ENCODE data around the gene CRHR2.

Gene CRHR2

DNA sequence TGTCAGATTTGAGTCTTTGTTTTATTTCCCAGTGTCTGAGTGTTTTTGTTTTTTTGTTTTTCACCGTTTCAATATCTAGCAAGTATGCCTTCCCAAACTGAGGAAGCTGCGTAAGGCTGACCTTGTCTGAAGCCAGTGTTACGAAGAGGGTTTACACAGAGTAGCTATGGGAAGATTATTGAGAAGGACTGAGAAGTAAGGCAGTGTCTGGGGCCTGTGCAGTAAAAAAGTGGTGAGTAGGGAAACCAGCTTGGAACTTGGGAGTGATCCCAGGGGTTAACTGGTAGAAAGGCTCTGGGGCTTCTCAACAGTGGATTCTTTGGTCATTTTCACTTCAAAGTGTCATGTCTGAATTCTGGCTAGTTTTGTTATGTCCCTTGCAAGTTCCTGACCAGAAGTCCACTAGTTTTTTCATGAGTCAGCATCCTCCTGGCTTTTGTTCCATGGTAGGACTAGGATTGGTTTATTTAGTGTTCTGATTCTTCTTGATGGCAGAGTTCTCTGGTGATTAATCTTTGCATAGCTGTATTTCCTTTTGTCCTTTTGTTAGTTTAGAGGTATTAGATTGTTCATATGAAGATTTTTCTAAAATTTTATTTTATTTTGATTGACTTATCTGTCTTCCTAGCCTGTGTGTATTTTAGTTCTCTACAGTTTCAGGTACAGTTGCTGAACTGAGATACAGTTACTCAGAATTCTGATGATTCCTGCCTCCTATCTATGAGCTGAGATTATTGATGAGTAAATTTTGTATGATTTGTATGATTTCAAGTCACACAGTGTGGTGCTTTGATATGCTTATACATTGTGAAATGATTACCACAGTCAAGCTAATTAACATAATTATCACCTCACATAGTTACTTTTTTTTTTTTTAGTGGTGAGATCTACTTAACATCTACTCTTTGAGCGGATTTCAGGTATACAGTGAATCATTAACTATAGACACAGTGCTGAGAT lies 68.6 kb downstream of the CRHR2 start:
- no peak for DNase-seq

GRCh38 chr7:30612658-30613265 lies 69.5 kb downstream of the CRHR2 start:
- DNase-seq, result no peak

DNA sequence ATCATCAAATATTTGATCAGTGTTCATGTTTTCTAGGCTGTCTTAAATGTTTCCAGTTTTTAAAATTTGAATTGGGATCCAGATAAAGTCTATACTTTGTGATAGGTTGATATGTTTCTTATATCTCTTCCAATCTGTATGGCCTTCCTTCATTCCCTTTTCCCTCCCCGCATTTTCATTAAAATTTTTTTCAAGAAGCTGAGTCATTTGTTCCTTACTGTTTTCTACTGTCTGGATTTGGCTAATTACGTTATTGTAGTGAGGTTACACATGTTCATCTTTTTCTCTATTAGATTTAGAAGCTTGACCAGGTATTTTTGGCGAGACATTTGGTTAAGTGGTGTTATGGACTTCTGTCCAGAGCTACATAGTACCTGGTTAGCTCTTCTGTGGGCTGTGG lies 76.4 kb downstream of the CRHR2 start:
- DNase-seq, result no peak

- DNase-seq, result no peak
These were observed 77.4 kb downstream of the CRHR2 start for GRCh38 chr7:30604901-30605300.

Measured in activated CD8-positive, alpha-beta memory T cell treated with anti-CD3 and anti-CD28 coated beads, Interleukin-2, amount 50 U/mL, for 4 hours (primary cell).